Neural progenitor cell (in vitro differentiated cells): Measurements from ENCODE around the gene CELF4.

Source experiments
- CTCF ChIP-seq: fragments of 200-600 bp; sonication (generic); IDR thresholded peaks from 2 replicates; pipeline ENCODE4 v1.5.1; 2017; ENCODE audit warnings: antibody characterized with exemption, mild to moderate bottlenecking
- EZH2 ChIP-seq: fragments of 200-600 bp; sonication (generic); IDR thresholded peaks from 2 replicates; pipeline ENCODE4 v1.6.1; 2017; ENCODE audit warnings: antibody characterized with exemption, mild to moderate bottlenecking, moderate library complexity

- no peak for TF ChIP-seq CTCF
- TF ChIP-seq EZH2, result no peak
Observed at GRCh38 chr18:37272226-37272625, 293.4 kb downstream of the CELF4 start.
